IgD-negative memory B cell (primary cell): Measurements from ENCODE around the gene FLAD1. TPM values are rescaled to one million over a fixed set of nuclear protein-coding genes. Genes with fewer than 3 reads are reported as not detected.

Experiments
- H3K27ac Mint-ChIP-seq, 3 donors: one replicate each; pipeline ENCODE4 v1.8.0; 2020 to 2022; ENCODE audit warnings: mild to moderate bottlenecking in 3 of 3, mixed read lengths in 3 of 3, moderate library complexity in 1 of 3
- H3K27me3 Mint-ChIP-seq: one replicate; pipeline ENCODE4 v1.8.0; 2021; ENCODE audit warnings: mixed read lengths
- H3K36me3 Mint-ChIP-seq: one replicate; pipeline ENCODE4 v1.8.0; 2020; ENCODE audit warnings: mild to moderate bottlenecking, mixed read lengths
- H3K4me1 Mint-ChIP-seq, 3 donors: one replicate each; pipeline ENCODE4 v1.8.0; 2020 to 2022; ENCODE audit warnings: mixed read lengths in 3 of 3, mild to moderate bottlenecking in 1 of 3
- H3K4me3 Mint-ChIP-seq, 4 donors: one replicate each; pipeline ENCODE4 v1.8.0; 2020 to 2022; ENCODE audit warnings: mild to moderate bottlenecking in 4 of 4, mixed read lengths in 4 of 4, moderate library complexity in 3 of 4
- H3K9me3 Mint-ChIP-seq, 3 donors: one replicate each; pipeline ENCODE4 v1.8.0; 2020 to 2021; ENCODE audit warnings: mixed read lengths in 3 of 3, mild to moderate bottlenecking in 1 of 3
- polyA plus RNA-seq: library from polyadenylated mRNA; unstranded; fragments of 300-500 nt; fragmentation: Illumina TruSeq; gene quantifications from one replicate; pipeline ENCODE4 v1.2.3, GENCODE V29; 2021

Gene FLAD1
- polyA plus RNA-seq, 1 donor from 2014 or later = 57.6 TPM

- peaks cover 7% of the 10 kb centered on the region for H3K36me3 Mint-ChIP-seq
- no peaks in the 10 kb centered on the region for H3K9me3 Mint-ChIP-seq
- peak overlapping the region in 2 of 4 donors; percentile 78 to 98 for H3K4me3 Mint-ChIP-seq
- peaks cover 38 to 48% (median 41%) of the 10 kb centered on the region in 3 donors for H3K4me1 Mint-ChIP-seq
- H3K27ac Mint-ChIP-seq = peak overlapping the region; percentile 77 to 99 (median 99)
- no peaks in the 10 kb centered on the region for H3K27me3 Mint-ChIP-seq
Observed at GRCh38 chr1:154958036-154958435, 25.1 kb upstream of the FLAD1 start.

GRCh38 chr1:154958681-154959425, 24.3 kb upstream of the FLAD1 start:
- Mint-ChIP-seq H3K27me3 (no peaks in the 10 kb centered on the region), H3K4me1 (peaks cover 36 to 45% (median 37%) of the 10 kb centered on the region in 3 donors), H3K27ac (peak overlapping the region in 1 of 3 donors; percentile 99), H3K36me3 (peaks cover 3% of the 10 kb centered on the region), H3K4me3 (peak overlapping the region in 3 of 4 donors; percentile 72 to 98 (median 84)), H3K9me3 (no peaks in the 10 kb centered on the region)

GRCh38 chr1:154959426-154959780, 23.7 kb upstream of the FLAD1 start:
- H3K4me1 Mint-ChIP-seq = peaks cover 32 to 39% (median 32%) of the 10 kb centered on the region in 3 donors
- H3K27ac Mint-ChIP-seq = no peak overlapping the region
- peaks cover 2% of the 10 kb centered on the region for H3K36me3 Mint-ChIP-seq
- H3K9me3 Mint-ChIP-seq = no peaks in the 10 kb centered on the region
- no peaks in the 10 kb centered on the region for H3K27me3 Mint-ChIP-seq
- H3K4me3 Mint-ChIP-seq = peak overlapping the region in 2 of 4 donors; percentile 39 to 72

GRCh38 chr1:154960446-154961136, 22.6 kb upstream of the FLAD1 start:
- H3K27ac Mint-ChIP-seq = peak overlapping the region; percentile 85 to 97 (median 96)
- no peaks in the 10 kb centered on the region for H3K36me3 Mint-ChIP-seq
- no peaks in the 10 kb centered on the region for H3K27me3 Mint-ChIP-seq
- peak overlapping the region; percentile 87 to 98 (median 96) for H3K4me3 Mint-ChIP-seq
- H3K9me3 Mint-ChIP-seq = no peaks in the 10 kb centered on the region
- H3K4me1 Mint-ChIP-seq = peaks cover 26 to 28% (median 26%) of the 10 kb centered on the region in 3 donors

- no peaks in the 10 kb centered on the region for H3K36me3 Mint-ChIP-seq
- peaks cover 19 to 21% (median 19%) of the 10 kb centered on the region in 3 donors for H3K4me1 Mint-ChIP-seq
Observed at GRCh38 chr1:154961207-154962155, 21.7 kb upstream of the FLAD1 start, which contains the start of gene PYGO2. Gene PYGO2 (minus strand): TSS chr1:154961782. CDS start chr1:154961576, 206 bp downstream.

GRCh38 chr1:154962156-154962749, 20.9 kb upstream of the FLAD1 start:
- H3K9me3 Mint-ChIP-seq = no peaks in the 10 kb centered on the region
- peak overlapping the region; percentile 82 to 96 (median 89) for H3K27ac Mint-ChIP-seq
- H3K4me3 Mint-ChIP-seq = peak overlapping the region; percentile 84 to 98 (median 94)
- H3K36me3 Mint-ChIP-seq = no peaks in the 10 kb centered on the region
- peaks cover 18 to 19% (median 19%) of the 10 kb centered on the region in 3 donors for H3K4me1 Mint-ChIP-seq
- H3K27me3 Mint-ChIP-seq = no peaks in the 10 kb centered on the region

More at GRCh38 chr1:154961207-154962155, 21.7 kb upstream of the FLAD1 start, which contains the start of gene PYGO2:
- peak within 1 kb of the TSS; percentile 87 to 98 (median 96) for H3K4me3 Mint-ChIP-seq
- H3K9me3 Mint-ChIP-seq = no peaks in the 10 kb centered on the region
- no peaks in the 10 kb centered on the region for H3K27me3 Mint-ChIP-seq
- H3K27ac Mint-ChIP-seq = peak within 1 kb of the TSS; percentile 89 to 97 (median 96)

- Mint-ChIP-seq H3K4me1 (peaks cover 18 to 19% (median 19%) of the 10 kb centered on the region in 3 donors), H3K4me3 (peak overlapping the region; percentile 84 to 98 (median 94)), H3K27ac (peak overlapping the region in 2 of 3 donors; percentile 89 to 96), H3K27me3 (no peaks in the 10 kb centered on the region), H3K36me3 (no peaks in the 10 kb centered on the region), H3K9me3 (no peaks in the 10 kb centered on the region)
Observed at GRCh38 chr1:154962795-154963330, 20.3 kb upstream of the FLAD1 start.

- Mint-ChIP-seq H3K4me1 (peaks cover 18 to 19% (median 19%) of the 10 kb centered on the region in 3 donors), H3K27me3 (no peaks in the 10 kb centered on the region), H3K27ac (peak overlapping the region; percentile 53 to 96 (median 93)), H3K36me3 (no peaks in the 10 kb centered on the region), H3K9me3 (no peaks in the 10 kb centered on the region), H3K4me3 (peak overlapping the region in 3 of 4 donors; percentile 12 to 58 (median 34))
Observed at GRCh38 chr1:154963643-154964042, 19.5 kb upstream of the FLAD1 start.

- no peaks in the 10 kb centered on the region for H3K27me3 Mint-ChIP-seq
Observed at GRCh38 chr1:154964359-154964758, 18.8 kb upstream of the FLAD1 start.

GRCh38 chr1:154966111-154966510, 17.0 kb upstream of the FLAD1 start:
- Mint-ChIP-seq H3K4me3 (no peak overlapping the region), H3K9me3 (no peaks in the 10 kb centered on the region), H3K27me3 (no peaks in the 10 kb centered on the region), H3K27ac (no peak overlapping the region), H3K36me3 (no peaks in the 10 kb centered on the region), H3K4me1 (peaks cover 10 to 19% (median 13%) of the 10 kb centered on the region in 3 donors)

More at GRCh38 chr1:154964359-154964758, 18.8 kb upstream of the FLAD1 start:
- Mint-ChIP-seq H3K9me3 (no peaks in the 10 kb centered on the region), H3K27ac (peak overlapping the region in 1 of 3 donors; percentile 76), H3K4me1 (peaks cover 18 to 21% (median 19%) of the 10 kb centered on the region in 3 donors), H3K4me3 (peak overlapping the region in 3 of 4 donors; percentile 17 to 34 (median 33)), H3K36me3 (no peaks in the 10 kb centered on the region)

- H3K4me3 Mint-ChIP-seq = no peak overlapping the region
- H3K9me3 Mint-ChIP-seq = no peaks in the 10 kb centered on the region
- H3K36me3 Mint-ChIP-seq = no peaks in the 10 kb centered on the region
Observed at GRCh38 chr1:154967331-154967950, 15.7 kb upstream of the FLAD1 start.

GRCh38 chr1:154968731-154969130, 14.4 kb upstream of the FLAD1 start:
- Mint-ChIP-seq H3K27me3 (no peaks in the 10 kb centered on the region), H3K9me3 (no peaks in the 10 kb centered on the region), H3K4me3 (peak overlapping the region in 1 of 4 donors; percentile 61), H3K27ac (peak overlapping the region in 2 of 3 donors; percentile 60 to 62), H3K36me3 (no peaks in the 10 kb centered on the region), H3K4me1 (peaks cover 0 to 19% (median 19%) of the 10 kb centered on the region in 3 donors)

More at GRCh38 chr1:154967331-154967950, 15.7 kb upstream of the FLAD1 start:
- Mint-ChIP-seq H3K4me1 (peaks cover 5 to 22% (median 19%) of the 10 kb centered on the region in 3 donors), H3K27ac (peak overlapping the region in 2 of 3 donors; percentile 62 to 71), H3K27me3 (no peaks in the 10 kb centered on the region)

GRCh38 chr1:154969246-154969645, 13.9 kb upstream of the FLAD1 start:
- no peak overlapping the region for H3K4me3 Mint-ChIP-seq
- H3K27ac Mint-ChIP-seq = peak overlapping the region; percentile 34 to 60 (median 53)
- no peaks in the 10 kb centered on the region for H3K27me3 Mint-ChIP-seq
- H3K36me3 Mint-ChIP-seq = no peaks in the 10 kb centered on the region
- H3K9me3 Mint-ChIP-seq = no peaks in the 10 kb centered on the region
- H3K4me1 Mint-ChIP-seq = peaks cover 0 to 17% (median 16%) of the 10 kb centered on the region in 3 donors
